Colon (tissue), 2 donors: ENCODE results near the gene DCAF7.

Experiments used
- FAIRE-seq: peaks from 2 replicates; lab custom pipeline; 2012; peaks lifted over from hg19 to GRCh38; lab: Jason Lieb, UNC
- donor health status: control.
- donor health status: control.

Gene DCAF7

GRCh38 chr17:63588797-63589196, 38.5 kb downstream of the DCAF7 start:
- no peak for FAIRE-seq

GRCh38 chr17:63589646-63590045, 39.4 kb downstream of the DCAF7 start:
- no peak for FAIRE-seq

- FAIRE-seq: no peak
These were observed 42.5 kb downstream of the DCAF7 start for GRCh38 chr17:63592797-63593196.

- FAIRE-seq: no peak
These were observed 44.9 kb downstream of the DCAF7 start for GRCh38 chr17:63595132-63595531.

GRCh38 chr17:63596856-63597586, 46.7 kb downstream of the DCAF7 start:
- FAIRE-seq: no peak

- FAIRE-seq: no peak
These were observed 48.0 kb downstream of the DCAF7 start for GRCh38 chr17:63598281-63598680.

- FAIRE-seq: no peak
These were observed 50.5 kb downstream of the DCAF7 start, which contains the start of gene TACO1 for GRCh38 chr17:63600569-63601438. TACO1 (plus strand) TSS chr17:63600895; CDS start chr17:63601084, 189 bp downstream.

GRCh38 chr17:63601439-63602371, 51.4 kb downstream of the DCAF7 start:
- FAIRE-seq: no peak

- FAIRE-seq: no peak
These were observed 59.7 kb downstream of the DCAF7 start for GRCh38 chr17:63609816-63610573.

- FAIRE-seq: no peak
These were observed 60.6 kb downstream of the DCAF7 start for GRCh38 chr17:63610854-63611253.

- no peak for FAIRE-seq
These were observed 61.1 kb downstream of the DCAF7 start for GRCh38 chr17:63611354-63611753.

- FAIRE-seq: no peak
These were observed 63.4 kb downstream of the DCAF7 start for GRCh38 chr17:63613663-63614062.

- FAIRE-seq: no peak
These were observed 71.0 kb downstream of the DCAF7 start for GRCh38 chr17:63621229-63621683.

GRCh38 chr17:63621684-63622573, 71.7 kb downstream of the DCAF7 start, which contains the start of gene MAP3K3:
MAP3K3 (plus strand) TSS chr17:63622417; CDS start chr17:63622760, 343 bp downstream.
- FAIRE-seq: peak; percentile 82

GRCh38 chr17:63622574-63623390, 72.5 kb downstream of the DCAF7 start:
- FAIRE-seq: no peak

- FAIRE-seq: no peak
These were observed 73.7 kb downstream of the DCAF7 start for GRCh38 chr17:63623786-63624530.

- FAIRE-seq: no peak
These were observed 74.2 kb downstream of the DCAF7 start for GRCh38 chr17:63624531-63624880.

- no peak for FAIRE-seq
These were observed 76.4 kb downstream of the DCAF7 start for GRCh38 chr17:63626551-63627180.
